ENCODE measurements around the gene LRSAM1.

- TF ChIP-seq CTCF (IDR thresholded peaks at IDR 0.05) (no peak), POLR2AphosphoS5 (IDR thresholded peaks at IDR 0.05) (no peak), POLR2A (IDR thresholded peaks at IDR 0.05) (no peak), EP300 (IDR thresholded peaks at IDR 0.05) (no peak)
Measured at GRCh38 chr9:127402401-127403090, 48.8 kb upstream of the LRSAM1 start.

All from gastroesophageal sphincter (tissue), 3 donors.